RPMI8226 (cell line): ENCODE measurements around the gene RNASEH2B.

ENCODE experiments used
- DNase-seq: peaks from one replicate; pipeline ENCODE4 v3.0.0-alpha.2; 2015

RNASEH2B gene

GRCh38 chr13:50910485-50910805 lies 854 bp downstream of the RNASEH2B start:
- DNase-seq = no peak

DNA sequence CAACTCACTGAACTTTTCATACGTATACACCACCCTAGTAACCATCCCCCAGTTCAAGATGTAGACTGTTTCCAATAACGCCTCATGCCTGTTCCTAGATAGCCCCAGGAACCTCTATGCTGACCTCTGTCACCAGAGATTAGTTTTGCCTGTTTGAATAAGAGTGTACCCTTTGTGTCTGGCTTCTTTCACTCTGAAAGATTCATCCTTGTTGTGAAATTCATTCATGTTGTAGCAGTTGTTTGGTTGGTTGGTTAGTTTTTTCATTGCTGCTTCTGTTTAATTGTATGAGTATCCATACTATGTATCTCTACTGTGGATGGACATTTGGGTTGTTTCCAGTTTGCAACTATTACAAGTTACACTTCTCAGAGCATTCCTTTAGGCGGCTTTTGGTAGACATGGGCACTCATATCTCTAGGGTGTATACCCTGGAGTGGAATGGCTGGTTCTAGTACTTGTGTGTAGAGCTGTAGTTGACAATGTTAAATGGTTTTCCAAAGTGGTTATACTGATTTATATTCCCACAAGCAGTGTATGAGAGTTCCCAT lies 1.6 kb downstream of the RNASEH2B start:
- DNase-seq = peak; percentile 14

GRCh38 chr13:50911937-50912795 lies 2.6 kb downstream of the RNASEH2B start:
- peak; percentile 93 for DNase-seq

DNA sequence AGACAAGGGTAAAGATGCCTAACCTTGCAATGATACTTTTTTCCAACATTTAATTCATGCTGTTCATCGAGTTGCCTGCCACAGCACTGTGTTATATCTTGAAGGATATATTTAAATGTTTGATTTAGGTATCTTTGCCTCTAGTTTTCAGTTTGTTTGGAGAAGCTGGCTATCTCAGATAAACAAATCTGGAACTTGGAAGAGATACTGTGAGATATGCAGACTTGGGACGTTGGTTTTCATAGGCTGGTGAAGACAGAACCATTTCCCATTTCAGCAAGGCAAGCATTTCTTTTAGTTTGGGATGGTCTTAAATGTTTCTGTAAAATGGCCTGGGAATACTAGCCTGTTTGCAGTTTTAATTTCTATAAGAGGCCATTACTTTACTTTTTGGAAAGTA lies 3.3 kb downstream of the RNASEH2B start:
- no peak for DNase-seq

- DNase-seq = no peak
These were observed 4.6 kb downstream of the RNASEH2B start for GRCh38 chr13:50914176-50914700.

- no peak for DNase-seq
These were observed 5.3 kb downstream of the RNASEH2B start for GRCh38 chr13:50914848-50915247.

- no peak for DNase-seq
These were observed 6.0 kb downstream of the RNASEH2B start for GRCh38 chr13:50915565-50915964.

- peak; percentile 44 for DNase-seq
These were observed 7.2 kb downstream of the RNASEH2B start for GRCh38 chr13:50916701-50917184.

DNA sequence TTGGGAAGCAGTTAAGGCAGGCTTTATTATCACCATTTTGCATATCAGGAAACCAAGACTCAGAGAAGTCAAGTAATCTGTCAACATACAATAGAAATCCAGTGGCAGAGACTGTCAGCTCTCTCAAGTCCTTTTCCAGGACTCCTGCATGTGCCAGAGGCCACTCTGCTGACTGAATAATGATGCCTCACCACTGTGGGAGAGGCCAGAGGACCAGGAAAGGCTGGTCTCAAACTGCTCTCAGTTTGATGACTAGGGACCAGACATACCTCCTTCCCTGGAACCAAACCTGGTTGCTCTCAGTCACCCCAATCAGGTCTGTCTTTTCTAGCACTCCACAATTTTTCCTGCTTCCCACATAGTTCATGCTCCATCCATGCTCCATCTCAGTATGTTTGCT lies 8.0 kb downstream of the RNASEH2B start:
- DNase-seq = no peak

DNA sequence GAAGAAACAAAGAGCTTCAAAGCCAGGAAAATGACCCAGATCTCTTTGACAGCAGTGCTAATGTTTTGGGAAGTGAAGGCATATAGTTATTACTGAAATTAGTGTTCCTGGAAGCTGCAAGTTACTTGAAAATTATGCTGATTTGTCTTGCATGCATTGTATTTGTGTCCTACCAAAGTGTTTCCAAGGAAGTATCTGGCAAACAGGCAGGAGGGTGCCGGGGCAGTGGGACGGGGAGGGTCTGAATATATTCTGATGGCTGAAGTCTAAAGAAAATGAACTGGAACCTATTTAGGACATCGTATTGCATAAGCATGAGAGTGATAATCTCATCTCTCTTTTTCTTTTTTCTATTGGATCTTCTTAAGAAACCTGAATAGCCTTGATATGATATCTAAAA lies 9.0 kb downstream of the RNASEH2B start:
- no peak for DNase-seq

DNA sequence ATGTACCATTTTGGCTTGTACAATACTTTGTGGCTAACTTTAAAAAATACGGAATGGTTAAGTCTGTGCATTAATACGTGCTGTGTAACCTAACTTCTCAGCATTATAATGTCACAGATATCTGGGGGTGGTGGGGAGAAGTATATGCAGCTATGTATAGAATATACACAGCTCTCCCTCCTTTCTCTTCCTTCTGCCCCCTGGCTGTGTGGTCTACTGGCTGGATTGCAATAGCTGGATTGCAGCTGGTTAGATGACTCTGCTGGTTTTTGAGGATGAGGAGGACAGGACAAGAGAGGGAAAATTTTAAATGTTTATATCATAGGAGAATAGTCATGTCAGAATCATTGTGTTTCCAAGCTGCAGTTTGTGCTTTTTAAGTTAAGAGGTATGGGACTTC lies 9.7 kb downstream of the RNASEH2B start:
- no peak for DNase-seq

DNA sequence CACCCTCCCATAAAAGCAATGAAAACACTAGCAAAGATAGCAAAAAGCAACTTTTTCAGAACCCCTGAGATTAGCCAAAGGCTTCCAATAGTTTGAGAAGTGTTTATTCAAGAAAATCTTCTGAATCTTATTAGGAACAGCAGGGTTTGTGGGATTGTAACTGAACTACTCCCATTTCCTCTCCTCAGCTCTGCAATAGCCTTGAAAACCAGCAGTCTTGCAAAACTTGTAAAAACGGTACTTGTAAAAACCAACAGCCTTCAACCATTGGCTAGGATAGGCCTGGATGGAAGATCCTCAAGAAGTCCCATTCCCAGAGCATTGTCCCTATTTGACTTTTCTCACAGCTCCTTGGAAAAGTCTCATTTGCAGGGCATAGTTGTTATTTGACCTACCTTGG lies 12.1 kb downstream of the RNASEH2B start:
- DNase-seq = no peak

- DNase-seq = no peak
These were observed 13.7 kb downstream of the RNASEH2B start for GRCh38 chr13:50923272-50923671.

- no peak for DNase-seq
These were observed 14.4 kb downstream of the RNASEH2B start for GRCh38 chr13:50924025-50924424.

GRCh38 chr13:50927701-50928100 lies 18.1 kb downstream of the RNASEH2B start:
- DNase-seq = no peak

DNA sequence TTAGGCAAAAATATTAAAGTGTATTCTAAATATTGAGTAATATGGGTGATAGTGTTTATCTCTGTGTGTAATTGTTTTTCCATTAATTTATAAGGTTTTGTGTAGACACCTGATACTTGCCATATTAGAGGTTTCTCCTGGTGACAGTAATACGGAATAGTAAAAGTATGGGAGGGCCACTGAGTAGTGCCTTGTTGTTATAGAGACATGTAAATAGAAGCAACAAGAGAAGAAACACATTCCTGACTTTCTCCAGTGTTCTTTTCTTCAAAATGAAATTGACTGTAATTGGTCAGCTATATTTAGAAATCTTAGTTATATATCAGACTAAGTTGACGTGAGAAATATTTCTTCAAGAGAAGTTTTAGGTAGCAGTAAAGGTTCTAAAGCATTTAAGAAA lies 18.5 kb downstream of the RNASEH2B start:
- DNase-seq = no peak

DNA sequence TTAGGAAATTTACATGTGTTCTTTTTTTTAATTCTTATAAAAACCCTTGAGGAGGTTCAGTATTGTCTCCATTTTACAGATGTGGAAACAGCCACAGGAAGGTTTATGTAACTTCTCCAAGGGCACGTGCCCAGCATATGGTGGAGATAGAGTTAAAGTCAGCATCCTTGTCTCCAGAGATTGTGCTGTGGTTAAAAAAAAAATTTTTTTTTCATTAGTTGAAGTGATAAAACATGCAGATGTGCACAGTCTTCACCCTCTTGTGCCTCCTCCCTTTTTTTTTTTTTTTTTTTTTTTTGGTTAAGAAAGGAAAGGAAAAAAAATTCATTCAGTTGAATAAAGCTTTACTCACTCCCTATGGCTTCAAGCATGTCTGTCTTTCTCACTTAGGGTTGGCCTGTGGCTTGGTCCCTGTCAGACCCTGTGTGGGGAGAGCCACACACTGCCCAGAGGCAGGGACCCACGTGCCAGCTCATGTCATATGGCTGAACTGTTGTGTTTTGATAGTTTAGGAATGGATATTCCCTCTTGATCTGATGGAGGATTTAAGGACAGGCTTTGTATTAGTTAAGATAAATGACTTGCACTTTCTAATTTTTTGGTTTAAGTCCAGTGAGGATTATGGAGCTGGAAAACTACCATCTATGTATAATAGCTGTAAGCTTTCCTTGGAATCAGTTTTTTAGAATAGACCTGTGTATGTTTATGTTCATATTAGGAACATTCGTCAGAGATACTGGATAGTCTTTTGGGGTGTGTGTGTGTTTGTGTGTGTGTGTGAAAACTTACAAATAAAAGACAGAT lies 19.3 kb downstream of the RNASEH2B start:
- DNase-seq = no peak

DNA sequence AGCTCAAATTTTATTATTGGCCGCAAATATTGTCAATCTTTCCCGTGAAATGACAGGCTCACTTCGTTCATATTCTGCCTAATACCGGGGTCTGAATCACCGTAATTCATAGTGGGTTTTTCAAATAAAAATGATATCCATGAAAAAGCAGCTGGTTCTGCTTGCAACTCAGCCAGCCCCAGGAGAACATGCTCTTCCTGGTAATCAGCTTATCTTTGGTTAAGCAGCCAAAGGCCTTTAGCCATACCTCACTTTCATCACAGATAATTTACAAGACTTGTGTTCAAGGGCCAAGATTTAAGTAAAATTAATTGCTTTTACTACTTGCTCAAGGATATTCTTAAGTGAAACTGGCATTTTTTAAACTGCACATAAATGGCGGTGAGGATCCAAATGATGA lies 22.5 kb downstream of the RNASEH2B start:
- no peak for DNase-seq

GRCh38 chr13:50934735-50935435 lies 25.3 kb downstream of the RNASEH2B start:
- DNase-seq = no peak

GRCh38 chr13:50936679-50937078 lies 27.1 kb downstream of the RNASEH2B start:
- DNase-seq = no peak

GRCh38 chr13:50940509-50940908 lies 30.9 kb downstream of the RNASEH2B start:
- DNase-seq = no peak

DNA sequence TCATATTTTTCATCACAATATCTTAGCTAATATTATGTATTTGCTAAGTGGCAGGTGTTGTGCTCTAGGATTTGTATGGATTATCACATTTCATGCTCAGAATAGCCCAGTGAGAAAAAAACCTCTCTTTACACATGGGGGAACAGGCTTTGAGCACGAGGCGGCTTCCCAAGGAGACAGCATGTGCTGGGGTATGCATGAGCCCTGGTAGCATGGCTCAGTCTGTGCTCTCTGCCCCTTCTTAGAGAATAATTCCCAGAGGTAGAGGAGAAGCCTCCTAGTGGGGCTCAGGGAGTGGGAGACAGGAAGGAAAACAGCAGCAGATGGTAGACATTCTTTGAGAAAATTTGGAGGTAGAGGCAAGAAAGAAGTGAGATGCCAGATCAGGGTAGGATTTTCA lies 31.6 kb downstream of the RNASEH2B start:
- no peak for DNase-seq
